ENCODE results near the gene ATXN7L3B. TPM values are rescaled to one million over a fixed set of nuclear protein-coding genes. Genes with fewer than 3 reads are reported as not detected.

ATXN7L3B gene
- total RNA-seq, 1 donor: 22.5 TPM

DNA sequence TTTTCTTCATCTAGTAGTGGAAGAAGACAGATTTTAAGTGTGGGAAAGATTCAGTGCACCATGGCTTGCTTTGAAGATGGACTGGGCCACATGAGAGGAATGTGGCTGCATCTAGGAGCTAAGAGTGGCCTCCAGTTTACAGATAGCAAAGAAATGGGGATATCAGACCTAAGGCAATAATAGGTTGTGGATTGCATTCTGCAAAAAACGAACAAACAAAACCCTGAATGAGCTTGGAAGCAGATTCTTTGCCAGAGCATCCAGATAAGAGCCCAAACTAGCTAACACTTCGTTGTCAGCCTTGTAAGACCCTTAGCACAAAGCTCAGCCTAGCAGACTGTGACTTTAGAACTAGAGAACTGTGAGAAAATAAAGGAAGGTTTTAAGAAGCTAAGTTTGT is 9.6 kb downstream of the ATXN7L3B start:
- no peak overlapping the region for H3K4me3 ChIP-seq (ENCODE audit: low read depth, low read length)
- TF ChIP-seq, protein P1, sequence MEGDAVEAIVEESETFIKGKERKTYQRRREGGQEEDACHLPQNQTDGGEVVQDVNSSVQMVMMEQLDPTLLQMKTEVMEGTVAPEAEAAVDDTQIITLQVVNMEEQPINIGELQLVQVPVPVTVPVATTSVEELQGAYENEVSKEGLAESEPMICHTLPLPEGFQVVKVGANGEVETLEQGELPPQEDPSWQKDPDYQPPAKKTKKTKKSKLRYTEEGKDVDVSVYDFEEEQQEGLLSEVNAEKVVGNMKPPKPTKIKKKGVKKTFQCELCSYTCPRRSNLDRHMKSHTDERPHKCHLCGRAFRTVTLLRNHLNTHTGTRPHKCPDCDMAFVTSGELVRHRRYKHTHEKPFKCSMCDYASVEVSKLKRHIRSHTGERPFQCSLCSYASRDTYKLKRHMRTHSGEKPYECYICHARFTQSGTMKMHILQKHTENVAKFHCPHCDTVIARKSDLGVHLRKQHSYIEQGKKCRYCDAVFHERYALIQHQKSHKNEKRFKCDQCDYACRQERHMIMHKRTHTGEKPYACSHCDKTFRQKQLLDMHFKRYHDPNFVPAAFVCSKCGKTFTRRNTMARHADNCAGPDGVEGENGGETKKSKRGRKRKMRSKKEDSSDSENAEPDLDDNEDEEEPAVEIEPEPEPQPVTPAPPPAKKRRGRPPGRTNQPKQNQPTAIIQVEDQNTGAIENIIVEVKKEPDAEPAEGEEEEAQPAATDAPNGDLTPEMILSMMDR (IDR thresholded peaks at IDR 0.05; ENCODE audit: insufficient read depth, low read length): no peak
- DNase-seq (ENCODE audit: low read depth): no peak

DNA sequence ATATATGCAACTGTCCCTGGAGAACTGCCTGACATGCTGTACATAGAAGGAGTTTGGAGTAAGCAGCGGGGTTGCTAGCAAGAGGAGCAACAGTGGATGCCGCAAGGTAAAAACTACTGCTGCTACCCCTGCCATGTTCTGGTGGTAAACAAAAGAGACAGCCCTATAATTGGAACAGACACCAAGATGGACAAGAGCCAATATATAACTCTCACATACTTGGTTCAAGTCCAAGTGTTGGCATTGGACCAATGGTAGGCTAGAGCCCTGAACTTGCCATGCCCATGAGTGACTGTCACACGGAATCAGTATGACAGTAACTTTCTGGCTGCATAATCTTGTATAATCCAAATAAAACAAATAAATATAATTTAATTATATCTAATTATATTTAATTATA is 13.7 kb downstream of the ATXN7L3B start:
- DNase-seq (ENCODE audit: low read depth): no peak
- TF ChIP-seq, protein P1 (IDR thresholded peaks at IDR 0.05; ENCODE audit: insufficient read depth, low read length): no peak
- no peak overlapping the region for H3K4me3 ChIP-seq (ENCODE audit: low read depth, low read length)

DNA sequence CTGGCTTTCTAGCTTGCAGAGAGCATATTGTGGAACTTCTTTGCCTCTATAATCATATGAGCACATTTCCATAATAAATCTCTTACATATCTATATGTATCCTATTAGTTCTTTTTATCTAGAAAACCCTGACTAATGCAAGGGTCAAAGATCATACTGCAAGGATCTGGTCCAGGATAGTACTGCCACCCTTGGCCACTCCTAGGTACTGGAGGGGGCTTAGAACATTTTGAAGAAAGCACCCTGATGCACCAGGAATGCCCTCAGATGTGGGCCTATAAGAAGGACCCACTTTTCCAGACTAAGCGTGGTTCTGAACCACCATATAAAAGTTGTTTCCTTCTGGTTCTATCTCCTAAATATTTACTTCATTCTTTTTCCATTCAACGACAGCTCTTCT is 14.6 kb downstream of the ATXN7L3B start:
- no peak for DNase-seq (ENCODE audit: low read depth)
- H3K4me3 ChIP-seq (ENCODE audit: low read depth, low read length): no peak overlapping the region
- TF ChIP-seq, protein P1 (IDR thresholded peaks at IDR 0.05; ENCODE audit: insufficient read depth, low read length): no peak

DNA sequence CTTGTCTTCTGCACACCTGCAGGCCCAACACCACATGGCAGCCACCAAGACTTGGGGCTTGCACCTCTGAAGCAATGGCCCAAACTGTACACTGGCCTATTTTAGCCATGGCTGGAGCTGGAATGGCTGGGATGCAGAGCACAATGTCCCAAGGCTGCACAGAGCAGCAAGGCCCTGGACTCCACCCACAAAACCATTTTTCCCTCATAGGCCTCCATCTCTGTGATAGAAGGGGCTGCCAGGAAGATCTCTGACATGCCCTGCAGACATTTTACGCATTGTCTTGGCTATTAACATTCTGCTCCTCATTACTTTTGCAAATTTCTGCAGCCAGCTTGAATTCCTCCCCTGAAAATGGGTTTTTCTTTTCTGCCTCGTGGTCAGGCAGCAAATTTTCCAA is 22.1 kb downstream of the ATXN7L3B start:
- no peak for DNase-seq (ENCODE audit: low read depth)
- H3K4me3 ChIP-seq (ENCODE audit: low read depth, low read length): no peak overlapping the region
- TF ChIP-seq, protein P1 (IDR thresholded peaks at IDR 0.05; ENCODE audit: insufficient read depth, low read length): no peak

DNA sequence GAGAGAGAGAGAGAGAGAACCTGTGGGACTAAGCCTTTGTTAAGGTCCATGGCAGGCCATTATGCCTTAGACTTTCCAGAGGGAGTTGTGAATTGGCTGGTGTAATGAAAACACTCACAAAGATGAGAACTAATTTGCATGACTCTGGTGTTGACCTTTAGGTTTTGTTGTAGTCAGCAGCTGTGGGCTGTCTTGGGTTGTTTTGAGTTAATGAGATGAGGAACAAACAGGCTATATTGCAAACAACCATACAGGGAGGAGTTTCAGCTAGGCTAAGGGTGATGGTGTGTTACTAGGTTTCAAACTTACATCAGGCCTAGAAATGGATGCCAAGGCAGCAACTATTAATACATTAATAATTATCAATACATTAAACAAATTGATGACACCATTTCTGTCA is 26.3 kb downstream of the ATXN7L3B start:
- DNase-seq (ENCODE audit: low read depth): no peak
- TF ChIP-seq, protein P1 (IDR thresholded peaks at IDR 0.05; ENCODE audit: insufficient read depth, low read length): no peak
- H3K4me3 ChIP-seq (ENCODE audit: low read depth, low read length): no peak overlapping the region

DNA sequence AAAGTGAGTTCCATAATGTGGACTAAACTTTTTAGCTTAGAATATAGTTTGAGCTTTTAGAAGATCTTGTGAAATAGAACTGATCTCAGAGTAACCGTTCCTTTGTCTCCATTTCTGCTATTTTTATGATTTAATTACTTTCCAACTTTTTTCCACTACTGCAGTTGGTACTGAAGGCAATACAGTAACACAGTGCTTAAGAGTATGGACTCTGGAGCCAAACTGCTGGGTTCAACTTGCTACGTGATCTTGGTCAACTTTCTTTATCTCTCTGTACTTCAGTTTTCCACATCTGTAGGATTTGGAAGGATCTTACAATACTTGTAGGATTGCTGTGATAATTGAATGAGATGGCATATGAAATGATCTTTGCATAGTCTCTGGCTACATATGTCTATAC is 40.9 kb downstream of the ATXN7L3B start:
- TF ChIP-seq, protein P1 (IDR thresholded peaks at IDR 0.05; ENCODE audit: insufficient read depth, low read length): no peak
- no peak overlapping the region for H3K4me3 ChIP-seq (ENCODE audit: low read depth, low read length)
- DNase-seq (ENCODE audit: low read depth): no peak

DNA sequence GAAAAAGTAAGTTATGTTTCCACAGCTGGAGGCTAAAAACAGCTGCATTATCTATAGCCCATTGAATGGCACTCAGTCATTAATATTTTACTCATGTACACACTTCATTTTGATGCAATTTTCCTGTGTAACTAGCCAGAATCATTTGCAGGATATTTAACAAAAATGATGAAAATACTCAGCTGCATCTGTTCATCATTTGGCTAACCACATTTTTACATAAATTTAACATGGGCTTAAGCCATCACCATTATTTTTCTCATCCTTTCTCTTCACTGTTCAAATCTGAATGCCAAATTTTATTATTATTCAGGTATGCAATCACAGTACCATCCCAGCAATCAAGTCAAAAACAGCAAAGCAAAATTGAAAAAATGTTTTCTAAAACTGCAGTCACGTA is 41.8 kb downstream of the ATXN7L3B start:
- DNase-seq (ENCODE audit: low read depth): no peak
- TF ChIP-seq, protein P1 (IDR thresholded peaks at IDR 0.05; ENCODE audit: insufficient read depth, low read length): no peak
- H3K4me3 ChIP-seq (ENCODE audit: low read depth, low read length): no peak overlapping the region
